WTC11 (cell line): ENCODE results near the gene FBXO22. TPM values are rescaled to one million over a fixed set of nuclear protein-coding genes. Genes with fewer than 3 reads are reported as not detected.
A peak's percentile ranks its signal among the peaks of the same experiment; 100 is the strongest.

Experiments
- ATAC-seq: fragments of 200-7000 bp; cut with Tn5 transposase; 2 replicates; pipeline ENCODE4 v1.10.0; 2021; ENCODE audit warnings: mild to moderate bottlenecking, moderate library complexity
- CTCF ChIA-PET: fragments of 300-600 bp; sonication (Branson Sonifier 250); formaldehyde crosslinking; loops from one replicate; lab custom pipeline; 2021; ENCODE audit warnings: antibody characterized with exemption; lab: Charles Lee
- POLR2A ChIA-PET: fragments of 350-600 bp; sonication (Branson Sonifier 250); formaldehyde crosslinking; loops from one replicate; lab custom pipeline; 2021; ENCODE audit warnings: antibody characterized with exemption; lab: Charles Lee
- DNase-seq: peaks from one replicate; pipeline ENCODE4 v3.0.0; 2021; ENCODE audit warnings: low spot score
- H3K27ac Mint-ChIP-seq: 2 replicates; pipeline ENCODE4 v1.8.0; 2021; ENCODE audit warnings: mixed read lengths
- H3K27me3 Mint-ChIP-seq: 2 replicates; pipeline ENCODE4 v1.8.0; 2021; ENCODE audit warnings: low read depth, mild to moderate bottlenecking, moderate library complexity, mixed read lengths
- H3K36me3 Mint-ChIP-seq: 2 replicates; pipeline ENCODE4 v1.8.0; 2021; ENCODE audit warnings: mixed read lengths
- H3K4me1 Mint-ChIP-seq: 2 replicates; pipeline ENCODE4 v1.8.0; 2022; ENCODE audit warnings: mixed read lengths
- H3K4me3 Mint-ChIP-seq: 2 replicates; pipeline ENCODE4 v1.8.0; 2021; ENCODE audit warnings: mild to moderate bottlenecking, moderate library complexity, mixed read lengths
- H3K9me3 Mint-ChIP-seq: 2 replicates; pipeline ENCODE4 v1.8.0; 2021; ENCODE audit warnings: mixed read lengths
- ARID4B ChIP-seq: sonication (generic); formaldehyde crosslinking; IDR thresholded peaks from 2 replicates; pipeline ENCODE4 v1.8.0; 2023; ENCODE audit warnings: missing genetic modification reagents, mild to moderate bottlenecking, borderline replicate concordance
- ATF2 ChIP-seq: sonication (generic); formaldehyde crosslinking; IDR thresholded peaks from 2 replicates; pipeline ENCODE4 v1.8.1; 2022; ENCODE audit warnings: low read depth, missing genetic modification reagents, borderline replicate concordance
- ATF6 ChIP-seq: sonication (generic); formaldehyde crosslinking; IDR thresholded peaks from 2 replicates; pipeline ENCODE4 v1.8.1; 2023; ENCODE audit warnings: mild to moderate bottlenecking, missing genetic modification reagents
- CDX4 ChIP-seq: fragments of 250-450 bp; sonication (Bioruptor Pico); IDR thresholded peaks from 2 replicates; pipeline ENCODE4 v1.9.0; 2021; ENCODE audit warnings: moderate library complexity, mild to moderate bottlenecking, inconsistent platforms, borderline replicate concordance
- E2F1 ChIP-seq: sonication (generic); formaldehyde crosslinking; IDR thresholded peaks from 2 replicates; pipeline ENCODE4 v1.8.0; 2022; ENCODE audit warnings: mild to moderate bottlenecking, missing genetic modification reagents
- E2F5 ChIP-seq: sonication (generic); formaldehyde crosslinking; IDR thresholded peaks from 2 replicates; pipeline ENCODE4 v1.8.1; 2022; ENCODE audit warnings: mild to moderate bottlenecking, moderate library complexity, missing genetic modification reagents
- ESRRA ChIP-seq: sonication (generic); formaldehyde crosslinking; IDR thresholded peaks from 2 replicates; pipeline ENCODE4 v1.8.1; 2022; ENCODE audit warnings: mild to moderate bottlenecking, missing genetic modification reagents, borderline replicate concordance
- GTF2I ChIP-seq: fragments of 250-450 bp; sonication (Bioruptor Pico); conservative IDR thresholded peaks from 2 replicates; pipeline ENCODE4 v1.4.0; 2021; ENCODE audit warnings: mild to moderate bottlenecking
- JUN ChIP-seq: sonication (generic); formaldehyde crosslinking; IDR thresholded peaks from 2 replicates; pipeline ENCODE4 v1.8.0; 2023; ENCODE audit warnings: mild to moderate bottlenecking, missing genetic modification reagents
- NR1H2 ChIP-seq: sonication (generic); formaldehyde crosslinking; IDR thresholded peaks from 2 replicates; pipeline ENCODE4 v1.9.0; 2021; ENCODE audit warnings: mild to moderate bottlenecking, moderate library complexity, missing genetic modification reagents
- NR3C1 ChIP-seq: sonication (generic); formaldehyde crosslinking; conservative IDR thresholded peaks from 2 replicates; pipeline ENCODE4 v1.8.1; 2023; ENCODE audit warnings: low read depth, mild to moderate bottlenecking, missing genetic modification reagents
- PREB ChIP-seq: sonication (generic); formaldehyde crosslinking; IDR thresholded peaks from 2 replicates; pipeline ENCODE4 v1.8.1; 2022; ENCODE audit warnings: mild to moderate bottlenecking, missing genetic modification reagents, moderate library complexity, borderline replicate concordance
- RORB ChIP-seq: fragments of 250-450 bp; sonication (Bioruptor Pico); IDR thresholded peaks from 2 replicates; pipeline ENCODE4 v1.9.0; 2021; ENCODE audit warnings: mild to moderate bottlenecking
- SMAD3 ChIP-seq: sonication (generic); formaldehyde crosslinking; IDR thresholded peaks from 2 replicates; pipeline ENCODE4 v1.8.0; 2022; ENCODE audit warnings: missing genetic modification reagents, mild to moderate bottlenecking, borderline replicate concordance
- TP53 ChIP-seq: sonication (generic); formaldehyde crosslinking; IDR thresholded peaks from 2 replicates; pipeline ENCODE4 v1.8.1; 2023; ENCODE audit warnings: mild to moderate bottlenecking, missing genetic modification reagents
- ZNF121 ChIP-seq: sonication (generic); formaldehyde crosslinking; IDR thresholded peaks from 2 replicates; pipeline ENCODE4 v1.8.0; 2023; ENCODE audit warnings: missing genetic modification reagents
- ZNF219 ChIP-seq: sonication (generic); formaldehyde crosslinking; IDR thresholded peaks from 2 replicates; pipeline ENCODE4 v1.8.0; 2023; ENCODE audit warnings: missing genetic modification reagents, mild to moderate bottlenecking, borderline replicate concordance
- ZNF532 ChIP-seq: fragments of 250-450 bp; sonication (Bioruptor Pico); IDR thresholded peaks from 2 replicates; pipeline ENCODE4 v1.9.0; 2021; ENCODE audit warnings: mild to moderate bottlenecking, borderline replicate concordance
- total RNA-seq: library from RNA; stranded (reverse); gene quantifications from 3 replicates; pipeline ENCODE4 v1.2.3, GENCODE V29; 2021

Gene FBXO22
- total RNA-seq, 1 experiment from 2014 or later: 95.7 TPM

GRCh38 chr15:75895731-75896130 lies 7.9 kb upstream of the FBXO22 start:
- Mint-ChIP-seq H3K4me1 (peaks cover 4% of the 10 kb centered on the region), H3K27ac (peak overlapping the region; percentile 59), H3K36me3 (peaks cover 20% of the 10 kb centered on the region)
- POLR2A ChIA-PET: no interaction called here
- no peak for ATAC-seq
- TF ChIP-seq ZNF219 (CRISPR knock-in tag): no peak
- no peak for TF ChIP-seq NR1H2 (CRISPR knock-in tag)
- no peak for TF ChIP-seq GTF2I (CRISPR knock-in tag)
- no peak for TF ChIP-seq SMAD3 (CRISPR knock-in tag)
- no peak for TF ChIP-seq NR3C1 (CRISPR knock-in tag)
- no peak for TF ChIP-seq RORB (CRISPR knock-in tag)
- TF ChIP-seq ATF6: no peak
- TF ChIP-seq ZNF121: no peak
- no peak for TF ChIP-seq ESRRA (CRISPR knock-in tag)
- TF ChIP-seq PREB (CRISPR knock-in tag): no peak
- TF ChIP-seq, all 79 proteins: peak for 0
- Mint-ChIP-seq H3K4me3 (no peak overlapping the region), H3K9me3 (no peaks in the 10 kb centered on the region), H3K27me3 (no peaks in the 10 kb centered on the region)
- CTCF ChIA-PET: interaction anchor here (0.6 kb wide), 1 partner anchor 926 kb away, joined by 6 read pairs; no protein-coding TSS in a partner anchor
- DNase-seq: no peak

- ChIA-PET POLR2A (no interaction called here), CTCF (interaction anchor here (1.1 kb wide), 1 partner anchor 16 kb away, joined by 3 read pairs; no protein-coding TSS in a partner anchor)
- ATAC-seq (no peak), DNase-seq (no peak)
- Mint-ChIP-seq H3K4me3 (no peak overlapping the region), H3K36me3 (peaks cover 17% of the 10 kb centered on the region), H3K4me1 (peaks cover 40% of the 10 kb centered on the region), H3K27me3 (no peaks in the 10 kb centered on the region), H3K9me3 (no peaks in the 10 kb centered on the region), H3K27ac (peak overlapping the region; percentile 100; the same call in 1 of the 2 replicates)
- no peak for TF ChIP-seq E2F1 (CRISPR knock-in tag)
- no peak for TF ChIP-seq ZNF532 (CRISPR knock-in tag)
- no peak for TF ChIP-seq E2F5
- TF ChIP-seq CDX4 (CRISPR knock-in tag): no peak
- no peak for TF ChIP-seq ATF2
- TF ChIP-seq TP53 (CRISPR knock-in tag): no peak
- TF ChIP-seq NR1H2 (CRISPR knock-in tag): no peak
- TF ChIP-seq ARID4B (CRISPR knock-in tag): no peak
- no peak for TF ChIP-seq JUN (CRISPR knock-in tag)
Measured at GRCh38 chr15:75900577-75900976, 3.1 kb upstream of the FBXO22 start.
